Midbrain (tissue), 1 donor: ENCODE measurements around the gene AP3S2.
"Not testable (repeated sequence)": the region's sequence is repeated elsewhere in the genome, so short reads cannot be mapped to it uniquely, and the experiment has no call there.

Experiments
- DNase-seq: peaks from one replicate; lab custom pipeline; 2025; lab: John Stamatoyannopoulos, UW

AP3S2 gene

GRCh38 chr15:89864958-89865739 is 28.6 kb downstream of the AP3S2 start:
- no peak for DNase-seq

- no peak for DNase-seq
Observed at GRCh38 chr15:89863918-89864317, 29.9 kb downstream of the AP3S2 start.

GRCh38 chr15:89860891-89861290 is 32.9 kb downstream of the AP3S2 start:
- DNase-seq, result no peak

GRCh38 chr15:89860431-89860830 is 33.4 kb downstream of the AP3S2 start:
- DNase-seq, result no peak

- no peak for DNase-seq
Observed at GRCh38 chr15:89858661-89859458, 34.9 kb downstream of the AP3S2 start.

- DNase-seq, result no peak
Observed at GRCh38 chr15:89857673-89858072, 36.1 kb downstream of the AP3S2 start.

- no peak for DNase-seq
Observed at GRCh38 chr15:89855948-89856347, 37.8 kb downstream of the AP3S2 start.

GRCh38 chr15:89854863-89855262 is 38.9 kb downstream of the AP3S2 start:
- DNase-seq, result not testable (repeated sequence)

- DNase-seq, result no peak
Observed at GRCh38 chr15:89852342-89852995, 41.3 kb downstream of the AP3S2 start.

GRCh38 chr15:89851673-89852341 is 42.0 kb downstream of the AP3S2 start:
- DNase-seq, result no peak

GRCh38 chr15:89848970-89849292 is 44.9 kb downstream of the AP3S2 start:
- DNase-seq, result no peak

- no peak for DNase-seq
Observed at GRCh38 chr15:89847101-89847500, 46.7 kb downstream of the AP3S2 start.

GRCh38 chr15:89845305-89845893 is 48.4 kb downstream of the AP3S2 start:
- DNase-seq, result no peak

GRCh38 chr15:89841962-89842361 is 51.8 kb downstream of the AP3S2 start:
- DNase-seq, result no peak

- no peak for DNase-seq
Observed at GRCh38 chr15:89841306-89841705, 52.5 kb downstream of the AP3S2 start.

GRCh38 chr15:89839167-89839810 is 54.5 kb downstream of the AP3S2 start:
- no peak for DNase-seq

GRCh38 chr15:89837830-89838178 is 56.0 kb downstream of the AP3S2 start:
- DNase-seq, result no peak

- DNase-seq, result no peak
Observed at GRCh38 chr15:89837134-89837829, 56.5 kb downstream of the AP3S2 start.

- DNase-seq, result peak; percentile 39
Observed at GRCh38 chr15:89836267-89837133, 57.3 kb downstream of the AP3S2 start.

- DNase-seq, result no peak
Observed at GRCh38 chr15:89835176-89835564, 58.6 kb downstream of the AP3S2 start.
